ENCODE results near the gene NR3C1.

The NR3C1 gene

DNA sequence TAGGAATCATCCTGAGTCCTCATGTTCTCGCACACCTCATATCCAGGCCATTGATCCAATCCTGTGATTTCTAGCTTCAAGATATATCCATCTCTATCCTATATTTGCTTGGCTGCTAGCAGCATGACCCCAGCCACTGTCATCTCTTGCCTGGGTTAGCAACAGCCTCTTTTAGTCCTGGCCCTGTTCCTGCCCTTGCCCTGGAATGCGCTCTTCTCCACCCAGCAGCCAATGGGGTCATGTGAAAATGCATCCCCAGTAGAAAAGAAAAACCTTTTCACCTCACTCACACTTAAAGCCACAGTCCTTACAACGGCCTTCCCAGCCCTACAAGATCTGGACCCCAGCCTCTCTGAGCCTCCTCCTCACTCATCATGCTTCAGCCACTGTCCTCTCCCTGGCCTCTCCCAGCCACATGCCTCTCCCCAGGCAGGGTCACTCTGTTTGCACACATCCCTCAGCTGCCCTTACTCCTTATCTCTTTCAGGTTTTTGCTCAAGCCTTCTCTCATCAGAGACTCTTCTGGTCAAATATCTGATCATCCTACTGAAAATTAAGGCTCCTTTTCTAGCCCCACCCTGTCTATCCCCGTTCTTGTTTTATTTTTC lies 34.3 kb upstream of the NR3C1 start:
- no peak overlapping the region for H3K27ac ChIP-seq (ENCODE audit: low read length)
- peaks cover 23% of the 10 kb centered on the region for H3K4me1 ChIP-seq (ENCODE audit: low read length)
- DNase-seq = no peak
- no peak overlapping the region for H2AFZ ChIP-seq (ENCODE audit: low read length)
- no peaks in the 10 kb centered on the region for H4K20me1 ChIP-seq (ENCODE audit: insufficient read depth, low read length)
- peaks cover 11% of the 10 kb centered on the region; the same call in 1 of the 2 replicates for H3F3A ChIP-seq (ENCODE audit: insufficient read depth, low read length)
- no peaks in the 10 kb centered on the region for H3K36me3 ChIP-seq (replicated peaks; ENCODE audit: insufficient read depth, low read length)
- H3K79me2 ChIP-seq (ENCODE audit: low read length) = no peaks in the 10 kb centered on the region
- TF ChIP-seq EZH2 (optimal IDR thresholded peaks at IDR 0.05; ENCODE audit: low read depth, low read length) (no peak), EZH2phosphoT487 (IDR thresholded peaks at IDR 0.05; ENCODE audit: low read length) (no peak), CTCF (IDR thresholded peaks at IDR 0.05; ENCODE audit: low read length) (no peak)
- H3K4me2 ChIP-seq (ENCODE audit: low read depth, low read length) = no peak overlapping the region
- no peaks in the 10 kb centered on the region for H3K9me3 ChIP-seq (replicated peaks; ENCODE audit: insufficient read depth, low read length)
- peaks cover 29% of the 10 kb centered on the region for H3K27me3 ChIP-seq (replicated peaks; ENCODE audit: insufficient read depth, low read length)
- no peak overlapping the region for H3K4me3 ChIP-seq (ENCODE audit: low read length)
- H3K9me2 ChIP-seq (replicated peaks; ENCODE audit: insufficient read depth, low read length) = no peaks in the 10 kb centered on the region
- no peak overlapping the region for H3K9ac ChIP-seq (ENCODE audit: low read length)

- DNase-seq = no peak
- Histone ChIP-seq H3K36me3 (replicated peaks; ENCODE audit: insufficient read depth, low read length) (no peaks in the 10 kb centered on the region), H3K9me3 (replicated peaks; ENCODE audit: insufficient read depth, low read length) (no peaks in the 10 kb centered on the region), H3K79me2 (ENCODE audit: low read length) (no peaks in the 10 kb centered on the region), H4K20me1 (ENCODE audit: insufficient read depth, low read length) (no peaks in the 10 kb centered on the region), H3K9ac (ENCODE audit: low read length) (no peak overlapping the region), H3K4me1 (ENCODE audit: low read length) (peaks cover 23% of the 10 kb centered on the region), H3K27ac (ENCODE audit: low read length) (no peak overlapping the region), H3K27me3 (replicated peaks; ENCODE audit: insufficient read depth, low read length) (peaks cover 29% of the 10 kb centered on the region), H3F3A (ENCODE audit: insufficient read depth, low read length) (peaks cover 11% of the 10 kb centered on the region; the same call in 1 of the 2 replicates), H3K9me2 (replicated peaks; ENCODE audit: insufficient read depth, low read length) (no peaks in the 10 kb centered on the region), H2AFZ (ENCODE audit: low read length) (no peak overlapping the region), H3K4me3 (ENCODE audit: low read length) (no peak overlapping the region), H3K4me2 (ENCODE audit: low read depth, low read length) (no peak overlapping the region)
- TF ChIP-seq CTCF (IDR thresholded peaks at IDR 0.05; ENCODE audit: low read length) = no peak
- no peak for TF ChIP-seq EZH2phosphoT487 (IDR thresholded peaks at IDR 0.05; ENCODE audit: low read length)
- TF ChIP-seq EZH2 (optimal IDR thresholded peaks at IDR 0.05; ENCODE audit: low read depth, low read length) = no peak
Measured at GRCh38 chr5:143436871-143437270, 33.4 kb upstream of the NR3C1 start.

DNA sequence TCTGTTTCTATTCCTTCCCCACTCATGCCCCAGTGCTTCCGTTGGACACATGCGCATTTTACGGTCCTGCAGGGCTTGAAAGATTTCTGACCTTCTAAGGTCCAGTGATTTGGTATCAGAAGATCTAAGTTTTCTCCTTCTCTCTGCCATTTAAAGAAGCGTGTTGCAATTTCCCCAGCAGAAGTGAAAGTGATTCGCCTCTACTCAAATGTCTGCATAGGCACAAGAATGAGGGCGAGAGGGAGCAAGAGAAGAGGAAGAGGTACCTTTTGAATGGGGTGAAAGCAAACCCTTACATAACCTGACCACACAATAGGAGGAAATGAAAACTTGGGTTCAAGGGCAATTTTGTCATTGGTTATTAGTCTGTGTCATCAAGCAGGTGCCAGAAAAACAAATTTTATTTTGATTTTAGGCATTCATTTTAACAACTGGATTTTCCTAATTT lies 31.7 kb upstream of the NR3C1 start:
- Histone ChIP-seq H3K4me1 (ENCODE audit: low read length) (peaks cover 23% of the 10 kb centered on the region), H2AFZ (ENCODE audit: low read length) (no peak overlapping the region), H3K4me3 (ENCODE audit: low read length) (0 out of 2 replicates have a peak overlapping the region, but pooled peaks have one; percentile 8), H3K4me2 (ENCODE audit: low read depth, low read length) (peak overlapping the region; percentile 48), H3K79me2 (ENCODE audit: low read length) (no peaks in the 10 kb centered on the region), H3K27me3 (replicated peaks; ENCODE audit: insufficient read depth, low read length) (peaks cover 29% of the 10 kb centered on the region), H4K20me1 (ENCODE audit: insufficient read depth, low read length) (no peaks in the 10 kb centered on the region), H3K9me3 (replicated peaks; ENCODE audit: insufficient read depth, low read length) (no peaks in the 10 kb centered on the region), H3K9me2 (replicated peaks; ENCODE audit: insufficient read depth, low read length) (no peaks in the 10 kb centered on the region), H3K9ac (ENCODE audit: low read length) (no peak overlapping the region), H3F3A (ENCODE audit: insufficient read depth, low read length) (peaks cover 11% of the 10 kb centered on the region; the same call in 1 of the 2 replicates), H3K36me3 (replicated peaks; ENCODE audit: insufficient read depth, low read length) (no peaks in the 10 kb centered on the region), H3K27ac (ENCODE audit: low read length) (no peak overlapping the region)
- DNase-seq = peak; percentile 56
- TF ChIP-seq EZH2phosphoT487 (IDR thresholded peaks at IDR 0.05; ENCODE audit: low read length) = no peak
- no peak for TF ChIP-seq EZH2 (optimal IDR thresholded peaks at IDR 0.05; ENCODE audit: low read depth, low read length)
- no peak for TF ChIP-seq CTCF (IDR thresholded peaks at IDR 0.05; ENCODE audit: low read length)
